H1 (cell line): ENCODE measurements around the gene MRPS5.

Experiments used
- ATF3 ChIP-seq: IDR thresholded peaks from 2 replicates; pipeline ENCODE4 v1.6.1; 2011; ENCODE audit warnings: low read depth, mild to moderate bottlenecking, low read length; ENCODE audit not compliant: insufficient read depth
- CEBPB ChIP-seq: IDR thresholded peaks from 2 replicates; pipeline ENCODE4 v1.6.1; 2012; ENCODE audit warnings: low read depth, low read length
- EP300 ChIP-seq, 2 experiments: IDR thresholded peaks; 1 replicate in 1 of 2; 2 replicates in 1 of 2; pipeline ENCODE4 v1.6.1; 2011 to 2012; ENCODE audit warnings: low read depth in 2 of 2, low read length in 2 of 2, mild to moderate bottlenecking in 2 of 2, borderline replicate concordance in 1 of 2, inconsistent platforms in 1 of 2, moderate library complexity in 1 of 2
- POLR2AphosphoS5 ChIP-seq: IDR thresholded peaks from 2 replicates; pipeline ENCODE4 v1.6.1; 2011; ENCODE audit warnings: low read depth, low read length
- RAD21 ChIP-seq, 2 experiments: IDR thresholded peaks in 1 of 2; conservative IDR thresholded peaks in 1 of 2; 2 replicates each; pipeline ENCODE4 v1.6.1; 2011; ENCODE audit warnings: low read depth in 2 of 2, low read length in 2 of 2, improper control_type of control experiment in 1 of 2, inconsistent platforms in 1 of 2, mild to moderate bottlenecking in 1 of 2, moderate library complexity in 1 of 2
- RFX5 ChIP-seq: IDR thresholded peaks from 2 replicates; pipeline ENCODE4 v1.6.1; 2011; ENCODE audit warnings: low read depth, low read length, improper control_type of control experiment, borderline replicate concordance
- SAP30 ChIP-seq: fragments of 300-600 bp; sonication (generic); IDR thresholded peaks from 2 replicates; pipeline ENCODE4 v1.7.1; 2012; ENCODE audit warnings: low read length, moderate library complexity, mild to moderate bottlenecking, inconsistent platforms; ENCODE audit not compliant: insufficient read depth, insufficient replicate concordance
- SUZ12 ChIP-seq: fragments of 200-600 bp; sonication (generic); IDR thresholded peaks from 2 replicates; pipeline ENCODE4 v1.6.1; 2012; ENCODE audit warnings: mild to moderate bottlenecking, inconsistent platforms, low read length, moderate library complexity, mixed read lengths
- YY1 ChIP-seq: IDR thresholded peaks from 2 replicates; pipeline ENCODE4 v1.6.1; 2011; ENCODE audit warnings: low read depth, mild to moderate bottlenecking, low read length
- TF ChIP-seq, protein P1 (sequence below): IDR thresholded peaks from 2 replicates; pipeline ENCODE4 v1.6.1; 2012; ENCODE audit warnings: low read length, inconsistent platforms
- TF ChIP-seq, protein P2 (sequence below), 3 experiments: IDR thresholded peaks; 1 replicate in 2 of 3; 2 replicates in 1 of 3; pipeline versions ENCODE4 v1.5.1 to v1.6.1; 2011; ENCODE audit warnings: low read length in 3 of 3, mild to moderate bottlenecking in 3 of 3, inconsistent platforms in 2 of 3, low read depth in 1 of 3, moderate library complexity in 1 of 3; ENCODE audit not compliant: insufficient read depth in 1 of 3; ENCODE audit errors: control extremely low read depth in 1 of 3

DNA sequence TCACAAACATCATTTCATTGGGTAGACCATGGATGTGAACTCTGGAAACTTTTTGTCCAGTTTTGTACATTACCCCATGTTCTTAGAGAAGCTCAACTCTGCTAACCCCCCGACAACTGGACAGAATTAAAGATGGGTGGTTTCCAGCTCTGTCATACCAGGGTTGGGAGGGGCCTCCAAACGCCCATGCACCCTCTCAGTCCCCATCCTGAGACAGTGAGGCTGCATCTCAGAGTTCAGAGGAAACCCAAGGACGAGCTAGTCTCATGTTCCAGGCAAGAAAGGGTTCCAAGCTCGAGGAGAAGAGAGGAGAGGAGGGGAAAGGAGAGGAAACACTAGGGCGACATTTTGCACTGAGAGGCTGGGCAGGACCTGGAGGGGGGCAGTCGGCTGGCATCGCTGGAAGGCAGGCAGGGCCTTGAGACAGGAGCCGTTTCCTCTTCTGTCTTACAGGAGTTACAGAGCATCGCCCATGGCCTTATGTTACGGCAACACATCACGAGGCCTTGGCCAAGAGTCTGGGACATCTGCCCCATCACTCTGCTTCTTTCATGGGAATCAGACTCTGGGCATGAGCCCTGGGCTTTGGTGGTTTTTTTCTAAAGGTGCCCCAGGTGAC lies 79.7 kb downstream of the MRPS5 start:
- TF ChIP-seq POLR2AphosphoS5 (no peak), RFX5 (no peak), ATF3 (no peak), RAD21 (IDR thresholded peaks at IDR 0.05 in 1 of 2, conservative IDR thresholded peaks at IDR 0.05 in 1 of 2; ENCODE audit: low read depth in 2 of 2, low read length in 2 of 2) (no peak), EP300 (IDR thresholded peaks at IDR 0.05; ENCODE audit: borderline replicate concordance in 1 of 2, low read depth in 2 of 2, low read length in 2 of 2) (no peak), CEBPB (no peak), SUZ12 (no peak), SAP30 (no peak), YY1 (no peak)
- TF ChIP-seq, protein P1, sequence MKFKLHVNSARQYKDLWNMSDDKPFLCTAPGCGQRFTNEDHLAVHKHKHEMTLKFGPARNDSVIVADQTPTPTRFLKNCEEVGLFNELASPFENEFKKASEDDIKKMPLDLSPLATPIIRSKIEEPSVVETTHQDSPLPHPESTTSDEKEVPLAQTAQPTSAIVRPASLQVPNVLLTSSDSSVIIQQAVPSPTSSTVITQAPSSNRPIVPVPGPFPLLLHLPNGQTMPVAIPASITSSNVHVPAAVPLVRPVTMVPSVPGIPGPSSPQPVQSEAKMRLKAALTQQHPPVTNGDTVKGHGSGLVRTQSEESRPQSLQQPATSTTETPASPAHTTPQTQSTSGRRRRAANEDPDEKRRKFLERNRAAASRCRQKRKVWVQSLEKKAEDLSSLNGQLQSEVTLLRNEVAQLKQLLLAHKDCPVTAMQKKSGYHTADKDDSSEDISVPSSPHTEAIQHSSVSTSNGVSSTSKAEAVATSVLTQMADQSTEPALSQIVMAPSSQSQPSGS, result no peak
- TF ChIP-seq, protein P2, sequence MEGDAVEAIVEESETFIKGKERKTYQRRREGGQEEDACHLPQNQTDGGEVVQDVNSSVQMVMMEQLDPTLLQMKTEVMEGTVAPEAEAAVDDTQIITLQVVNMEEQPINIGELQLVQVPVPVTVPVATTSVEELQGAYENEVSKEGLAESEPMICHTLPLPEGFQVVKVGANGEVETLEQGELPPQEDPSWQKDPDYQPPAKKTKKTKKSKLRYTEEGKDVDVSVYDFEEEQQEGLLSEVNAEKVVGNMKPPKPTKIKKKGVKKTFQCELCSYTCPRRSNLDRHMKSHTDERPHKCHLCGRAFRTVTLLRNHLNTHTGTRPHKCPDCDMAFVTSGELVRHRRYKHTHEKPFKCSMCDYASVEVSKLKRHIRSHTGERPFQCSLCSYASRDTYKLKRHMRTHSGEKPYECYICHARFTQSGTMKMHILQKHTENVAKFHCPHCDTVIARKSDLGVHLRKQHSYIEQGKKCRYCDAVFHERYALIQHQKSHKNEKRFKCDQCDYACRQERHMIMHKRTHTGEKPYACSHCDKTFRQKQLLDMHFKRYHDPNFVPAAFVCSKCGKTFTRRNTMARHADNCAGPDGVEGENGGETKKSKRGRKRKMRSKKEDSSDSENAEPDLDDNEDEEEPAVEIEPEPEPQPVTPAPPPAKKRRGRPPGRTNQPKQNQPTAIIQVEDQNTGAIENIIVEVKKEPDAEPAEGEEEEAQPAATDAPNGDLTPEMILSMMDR (IDR thresholded peaks at IDR 0.05; ENCODE audit: control extremely low read depth in 1 of 3, insufficient read depth in 1 of 3, low read depth in 1 of 3, low read length in 3 of 3), result no peak
